ENCODE measurements around the gene TRIM29. TPM values are rescaled to one million over a fixed set of nuclear protein-coding genes. Genes with fewer than 3 reads are reported as not detected.
A peak's percentile ranks its signal among the peaks of the same experiment; 100 is the strongest.

TRIM29 gene
- total RNA-seq, 2 experiments from 2014 or later = not detected

GRCh38 chr11:120168960-120169681 lies 31.2 kb upstream of the TRIM29 start:
- intact Hi-C loops (cut with micrococcal nuclease) = loop anchor here (1.0 kb wide), 1 partner anchor 41 kb away; no protein-coding TSS in a partner anchor
- H3K27ac Mint-ChIP-seq = no peak overlapping the region

GRCh38 chr11:120168108-120168959 lies 30.4 kb upstream of the TRIM29 start:
- Mint-ChIP-seq H3K27ac (no peak overlapping the region), H3K4me1 (ENCODE audit: low read depth) (peaks cover 7% of the 10 kb centered on the region), H3K4me3 (peak overlapping the region; percentile 56), H3K27me3 (peaks cover 66% of the 10 kb centered on the region), H3K36me3 (no peaks in the 10 kb centered on the region), H3K9me3 (no peaks in the 10 kb centered on the region)
- POLR2A ChIA-PET = no interaction called here
- intact Hi-C loops (cut with micrococcal nuclease) = no loop called here
- DNase-seq = no peak
- CTCF ChIA-PET = interaction anchor here (0.7 to 8.6 kb wide), 10 partner anchors 8 to 133 kb away, joined by 3 to 66 read pairs (median 4); no protein-coding TSS in a partner anchor

More at GRCh38 chr11:120168960-120169681, 31.2 kb upstream of the TRIM29 start:
- Mint-ChIP-seq H3K9me3 (no peaks in the 10 kb centered on the region), H3K36me3 (no peaks in the 10 kb centered on the region), H3K27me3 (peaks cover 66% of the 10 kb centered on the region), H3K4me1 (ENCODE audit: low read depth) (peaks cover 7% of the 10 kb centered on the region), H3K4me3 (peak overlapping the region; percentile 56)
- DNase-seq = peak; percentile 68
- POLR2A ChIA-PET = no interaction called here
- CTCF ChIA-PET = interaction anchor here (0.7 to 8.6 kb wide), 13 partner anchors 8 to 132 kb away, joined by 3 to 66 read pairs (median 4); no protein-coding TSS in a partner anchor

- no peaks in the 10 kb centered on the region for H3K9me3 Mint-ChIP-seq
- H3K27me3 Mint-ChIP-seq = peaks cover 62% of the 10 kb centered on the region
- DNase-seq = no peak
- CTCF ChIA-PET = interaction anchor here (1.5 to 8.6 kb wide), 2 partner anchors 10 to 134 kb away, joined by 11 to 66 read pairs; no protein-coding TSS in a partner anchor
- H3K27ac Mint-ChIP-seq = no peak overlapping the region
- POLR2A ChIA-PET = no interaction called here
- no peaks in the 10 kb centered on the region for H3K36me3 Mint-ChIP-seq
- intact Hi-C loops (cut with micrococcal nuclease) = no loop called here
- H3K4me3 Mint-ChIP-seq = no peak overlapping the region
- H3K4me1 Mint-ChIP-seq (ENCODE audit: low read depth) = peaks cover 7% of the 10 kb centered on the region
These were observed 29.7 kb upstream of the TRIM29 start for GRCh38 chr11:120167659-120168058.

- Mint-ChIP-seq H3K27ac (no peak overlapping the region), H3K27me3 (peaks cover 15% of the 10 kb centered on the region), H3K4me1 (ENCODE audit: low read depth) (no peaks in the 10 kb centered on the region), H3K9me3 (peaks cover 7% of the 10 kb centered on the region), H3K36me3 (no peaks in the 10 kb centered on the region), H3K4me3 (no peak overlapping the region)
- ChIA-PET CTCF (interaction anchor here (1.2 kb wide), 1 partner anchor 8 kb away, joined by 4 read pairs; no protein-coding TSS in a partner anchor), POLR2A (no interaction called here)
- no peak for DNase-seq
- intact Hi-C loops (cut with micrococcal nuclease) = no loop called here
These were observed 22.5 kb upstream of the TRIM29 start for GRCh38 chr11:120160436-120160835.

- ChIA-PET POLR2A (no interaction called here), CTCF (interaction anchor here (0.7 kb wide), 1 partner anchor 13 kb away, joined by 3 read pairs; no protein-coding TSS in a partner anchor)
- H3K27me3 Mint-ChIP-seq = peaks cover 15% of the 10 kb centered on the region
These were observed 15.3 kb upstream of the TRIM29 start for GRCh38 chr11:120153221-120153620.

GRCh38 chr11:120151536-120151935 lies 13.6 kb upstream of the TRIM29 start:
- Mint-ChIP-seq H3K27ac (no peak overlapping the region), H3K36me3 (no peaks in the 10 kb centered on the region), H3K4me1 (ENCODE audit: low read depth) (no peaks in the 10 kb centered on the region), H3K27me3 (peaks cover 15% of the 10 kb centered on the region), H3K4me3 (no peak overlapping the region), H3K9me3 (peaks cover 7% of the 10 kb centered on the region)
- ChIA-PET POLR2A (no interaction called here), CTCF (interaction anchor here (1.2 kb wide), 1 partner anchor 149 kb away, joined by 3 read pairs; no protein-coding TSS in a partner anchor)
- intact Hi-C loops (cut with micrococcal nuclease) = no loop called here
- no peak for DNase-seq

More at GRCh38 chr11:120153221-120153620, 15.3 kb upstream of the TRIM29 start:
- Mint-ChIP-seq H3K4me3 (no peak overlapping the region), H3K4me1 (ENCODE audit: low read depth) (no peaks in the 10 kb centered on the region), H3K27ac (no peak overlapping the region), H3K9me3 (peaks cover 8% of the 10 kb centered on the region), H3K36me3 (no peaks in the 10 kb centered on the region)
- intact Hi-C loops (cut with micrococcal nuclease) = no loop called here
- DNase-seq = no peak

- H3K27ac Mint-ChIP-seq = no peak overlapping the region
- no peaks in the 10 kb centered on the region for H3K4me1 Mint-ChIP-seq (ENCODE audit: low read depth)
- H3K27me3 Mint-ChIP-seq = peaks cover 23% of the 10 kb centered on the region
- CTCF ChIA-PET = no interaction called here
- intact Hi-C loops (cut with micrococcal nuclease) = no loop called here
- DNase-seq = no peak
- peaks cover 7% of the 10 kb centered on the region for H3K9me3 Mint-ChIP-seq
- H3K36me3 Mint-ChIP-seq = no peaks in the 10 kb centered on the region
- POLR2A ChIA-PET = no interaction called here
- H3K4me3 Mint-ChIP-seq = no peak overlapping the region
These were observed 11.3 kb upstream of the TRIM29 start for GRCh38 chr11:120149246-120149645.

- H3K27ac Mint-ChIP-seq = no peak overlapping the region
- no peak for DNase-seq
- no peak overlapping the region for H3K4me3 Mint-ChIP-seq
- H3K27me3 Mint-ChIP-seq = peaks cover 23% of the 10 kb centered on the region
- intact Hi-C loops (cut with micrococcal nuclease) = no loop called here
- peaks cover 7% of the 10 kb centered on the region for H3K9me3 Mint-ChIP-seq
- POLR2A ChIA-PET = no interaction called here
- no peaks in the 10 kb centered on the region for H3K4me1 Mint-ChIP-seq (ENCODE audit: low read depth)
- no peaks in the 10 kb centered on the region for H3K36me3 Mint-ChIP-seq
- CTCF ChIA-PET = no interaction called here
These were observed 10.0 kb upstream of the TRIM29 start for GRCh38 chr11:120147950-120148270.

GRCh38 chr11:120147094-120147949 lies 9.4 kb upstream of the TRIM29 start:
- H3K4me1 Mint-ChIP-seq (ENCODE audit: low read depth) = no peaks in the 10 kb centered on the region
- H3K4me3 Mint-ChIP-seq = no peak overlapping the region
- no peaks in the 10 kb centered on the region for H3K36me3 Mint-ChIP-seq
- H3K27me3 Mint-ChIP-seq = peaks cover 23% of the 10 kb centered on the region
- peaks cover 7% of the 10 kb centered on the region for H3K9me3 Mint-ChIP-seq
- ChIA-PET POLR2A (no interaction called here), CTCF (no interaction called here)
- DNase-seq = no peak
- H3K27ac Mint-ChIP-seq = no peak overlapping the region
- intact Hi-C loops (cut with micrococcal nuclease) = no loop called here

GRCh38 chr11:120146413-120147093 lies 8.6 kb upstream of the TRIM29 start:
- no peak for DNase-seq
- H3K36me3 Mint-ChIP-seq = no peaks in the 10 kb centered on the region
- no peak overlapping the region for H3K4me3 Mint-ChIP-seq
- POLR2A ChIA-PET = no interaction called here
- no peaks in the 10 kb centered on the region for H3K4me1 Mint-ChIP-seq (ENCODE audit: low read depth)
- CTCF ChIA-PET = no interaction called here
- H3K27me3 Mint-ChIP-seq = peaks cover 24% of the 10 kb centered on the region
- peaks cover 7% of the 10 kb centered on the region for H3K9me3 Mint-ChIP-seq
- intact Hi-C loops (cut with micrococcal nuclease) = no loop called here
- no peak overlapping the region for H3K27ac Mint-ChIP-seq

- H3K36me3 Mint-ChIP-seq = no peaks in the 10 kb centered on the region
- ChIA-PET POLR2A (no interaction called here), CTCF (no interaction called here)
- no peaks in the 10 kb centered on the region for H3K9me3 Mint-ChIP-seq
- no peaks in the 10 kb centered on the region for H3K4me1 Mint-ChIP-seq (ENCODE audit: low read depth)
- no peak overlapping the region for H3K4me3 Mint-ChIP-seq
- no peak overlapping the region for H3K27ac Mint-ChIP-seq
- H3K27me3 Mint-ChIP-seq = peaks cover 26% of the 10 kb centered on the region
- no peak for DNase-seq
- intact Hi-C loops (cut with micrococcal nuclease) = no loop called here
These were observed 6.6 kb upstream of the TRIM29 start for GRCh38 chr11:120144501-120144900.
